ENCODE data around the gene WFDC10B. TPM values are rescaled to one million over a fixed set of nuclear protein-coding genes. Genes with fewer than 3 reads are reported as not detected.
"Not testable (repeated sequence)": the region's sequence is repeated elsewhere in the genome, so short reads cannot be mapped to it uniquely, and the experiment has no call there.

The WFDC10B gene
- polyA plus RNA-seq, 2 of the 4 experiments (the other 2 are of a cell fraction), result not detected

- H3K27ac ChIP-seq, result no peak overlapping the region
- TF ChIP-seq HDAC2 (IDR thresholded peaks at IDR 0.05) (no peak), MYC (IDR thresholded peaks at IDR 0.05; ENCODE audit: borderline replicate concordance, low read length) (no peak), POLR2A (IDR thresholded peaks at IDR 0.05; ENCODE audit: low read length) (no peak), CHD2 (IDR thresholded peaks at IDR 0.05; ENCODE audit: low read length, partially characterized antibody) (no peak), RNF2 (IDR thresholded peaks at IDR 0.05; ENCODE audit: borderline replicate concordance, low read depth) (no peak), ZC3H11A (IDR thresholded peaks at IDR 0.05) (no peak), FOXS1 (CRISPR knock-in tag; IDR thresholded peaks at IDR 0.05) (no peak), RARB (CRISPR knock-in tag; IDR thresholded peaks at IDR 0.05) (no peak), FOSL2 (IDR thresholded peaks at IDR 0.05) (no peak), FOSL2 (CRISPR knock-in tag; IDR thresholded peaks at IDR 0.05) (no peak), NFE2L2 (conservative IDR thresholded peaks at IDR 0.05; ENCODE audit: low read length) (no peak), JUNB (IDR thresholded peaks at IDR 0.05) (no peak), CEBPB (IDR thresholded peaks at IDR 0.05) (no peak), ZFP36 (IDR thresholded peaks at IDR 0.05; ENCODE audit: borderline replicate concordance, partially characterized antibody) (no peak), EP300 (IDR thresholded peaks at IDR 0.05) (no peak), CHD4 (IDR thresholded peaks at IDR 0.05; ENCODE audit: borderline replicate concordance) (no peak), MAZ (IDR thresholded peaks at IDR 0.05; ENCODE audit: borderline replicate concordance, low read depth, low read length) (no peak)
- TF ChIP-seq, protein P1, sequence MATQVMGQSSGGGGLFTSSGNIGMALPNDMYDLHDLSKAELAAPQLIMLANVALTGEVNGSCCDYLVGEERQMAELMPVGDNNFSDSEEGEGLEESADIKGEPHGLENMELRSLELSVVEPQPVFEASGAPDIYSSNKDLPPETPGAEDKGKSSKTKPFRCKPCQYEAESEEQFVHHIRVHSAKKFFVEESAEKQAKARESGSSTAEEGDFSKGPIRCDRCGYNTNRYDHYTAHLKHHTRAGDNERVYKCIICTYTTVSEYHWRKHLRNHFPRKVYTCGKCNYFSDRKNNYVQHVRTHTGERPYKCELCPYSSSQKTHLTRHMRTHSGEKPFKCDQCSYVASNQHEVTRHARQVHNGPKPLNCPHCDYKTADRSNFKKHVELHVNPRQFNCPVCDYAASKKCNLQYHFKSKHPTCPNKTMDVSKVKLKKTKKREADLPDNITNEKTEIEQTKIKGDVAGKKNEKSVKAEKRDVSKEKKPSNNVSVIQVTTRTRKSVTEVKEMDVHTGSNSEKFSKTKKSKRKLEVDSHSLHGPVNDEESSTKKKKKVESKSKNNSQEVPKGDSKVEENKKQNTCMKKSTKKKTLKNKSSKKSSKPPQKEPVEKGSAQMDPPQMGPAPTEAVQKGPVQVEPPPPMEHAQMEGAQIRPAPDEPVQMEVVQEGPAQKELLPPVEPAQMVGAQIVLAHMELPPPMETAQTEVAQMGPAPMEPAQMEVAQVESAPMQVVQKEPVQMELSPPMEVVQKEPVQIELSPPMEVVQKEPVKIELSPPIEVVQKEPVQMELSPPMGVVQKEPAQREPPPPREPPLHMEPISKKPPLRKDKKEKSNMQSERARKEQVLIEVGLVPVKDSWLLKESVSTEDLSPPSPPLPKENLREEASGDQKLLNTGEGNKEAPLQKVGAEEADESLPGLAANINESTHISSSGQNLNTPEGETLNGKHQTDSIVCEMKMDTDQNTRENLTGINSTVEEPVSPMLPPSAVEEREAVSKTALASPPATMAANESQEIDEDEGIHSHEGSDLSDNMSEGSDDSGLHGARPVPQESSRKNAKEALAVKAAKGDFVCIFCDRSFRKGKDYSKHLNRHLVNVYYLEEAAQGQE (IDR thresholded peaks at IDR 0.05), result no peak
- TF ChIP-seq, protein P2, sequence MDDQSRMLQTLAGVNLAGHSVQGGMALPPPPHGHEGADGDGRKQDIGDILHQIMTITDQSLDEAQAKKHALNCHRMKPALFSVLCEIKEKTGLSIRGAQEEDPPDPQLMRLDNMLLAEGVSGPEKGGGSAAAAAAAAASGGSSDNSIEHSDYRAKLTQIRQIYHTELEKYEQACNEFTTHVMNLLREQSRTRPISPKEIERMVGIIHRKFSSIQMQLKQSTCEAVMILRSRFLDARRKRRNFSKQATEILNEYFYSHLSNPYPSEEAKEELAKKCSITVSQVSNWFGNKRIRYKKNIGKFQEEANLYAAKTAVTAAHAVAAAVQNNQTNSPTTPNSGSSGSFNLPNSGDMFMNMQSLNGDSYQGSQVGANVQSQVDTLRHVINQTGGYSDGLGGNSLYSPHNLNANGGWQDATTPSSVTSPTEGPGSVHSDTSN (IDR thresholded peaks at IDR 0.05), result no peak
- H3K9me3 ChIP-seq, result no peaks in the 10 kb centered on the region
- POLR2A ChIA-PET, result no interaction called here
- WGBS (ENCODE audit: missing lambda C conversion rate), result 17% methylated on average over 1 of the region's 1 CpG
- FAIRE-seq (no peak), ATAC-seq (no peak), DNase-seq (ENCODE audit: low read depth in 1 of 2, low spot score in 1 of 2) (no peak)
- no peak overlapping the region for H3K4me3 ChIP-seq
- CTCF ChIA-PET, result interaction anchor here (1.6 kb wide), 1 partner anchor 18 kb away, joined by 4 read pairs; the partner anchor contains the start of gene WFDC10A
- no peaks in the 10 kb centered on the region for H3K4me1 ChIP-seq
- no peak overlapping the region for H3K4me2 ChIP-seq
Measured at GRCh38 chr20:45647441-45648050, 57.3 kb downstream of the WFDC10B start.

GRCh38 chr20:45646875-45647274, 57.9 kb downstream of the WFDC10B start:
- FAIRE-seq, result no peak
- POLR2A ChIA-PET, result no interaction called here
- no peak for ATAC-seq
- TF ChIP-seq RFX5 (IDR thresholded peaks at IDR 0.05), result no peak
- no peak for TF ChIP-seq FOSL2 (IDR thresholded peaks at IDR 0.05)
- TF ChIP-seq FOSL2 (CRISPR knock-in tag; IDR thresholded peaks at IDR 0.05), result no peak
- no peak for DNase-seq (ENCODE audit: low read depth in 1 of 2, low spot score in 1 of 2)
- H3K27ac ChIP-seq, result no peak overlapping the region
- H3K9me3 ChIP-seq, result no peaks in the 10 kb centered on the region
- H3K4me2 ChIP-seq, result no peak overlapping the region
- no peak overlapping the region for H3K4me3 ChIP-seq
- WGBS (ENCODE audit: missing lambda C conversion rate), result 69% methylated on average over 3 of the region's 3 CpGs
- H3K4me1 ChIP-seq, result no peaks in the 10 kb centered on the region
- CTCF ChIA-PET, result interaction anchor here (1.6 kb wide), 1 partner anchor 17 kb away, joined by 4 read pairs; the partner anchor contains the start of gene WFDC10A

- FAIRE-seq; H3K4me2 ChIP-seq; H3K4me1 ChIP-seq; H3K27ac ChIP-seq; H3K9me3 ChIP-seq; CTCF ChIA-PET; ATAC-seq; H3K4me3 ChIP-seq; DNase-seq (ENCODE audit: low read depth in 1 of 2, low spot score in 1 of 2); POLR2A ChIA-PET: not testable (repeated sequence)
- 83% methylated on average over 2 of the region's 28 CpGs for WGBS (ENCODE audit: missing lambda C conversion rate)
Measured at GRCh38 chr20:45645869-45646268, 59.0 kb downstream of the WFDC10B start.

- CTCF ChIA-PET; H3K9me3 ChIP-seq; H3K4me2 ChIP-seq; H3K4me1 ChIP-seq; H3K4me3 ChIP-seq; FAIRE-seq; POLR2A ChIA-PET; DNase-seq (ENCODE audit: low read depth in 1 of 2, low spot score in 1 of 2); ATAC-seq; H3K27ac ChIP-seq: not testable (repeated sequence)
- WGBS (ENCODE audit: missing lambda C conversion rate), result 89% methylated on average over 24 of the region's 24 CpGs
Measured at GRCh38 chr20:45641076-45641475, 63.7 kb downstream of the WFDC10B start.

All from A549 (cell line).